ENCODE measurements around the gene PDE11A. TPM values are rescaled to one million over a fixed set of nuclear protein-coding genes. Genes with fewer than 3 reads are reported as not detected.

The PDE11A gene
- total RNA-seq, 4 donors from 2014 or later, result 0.11 to 1.2 (median 0.26) TPM

DNA sequence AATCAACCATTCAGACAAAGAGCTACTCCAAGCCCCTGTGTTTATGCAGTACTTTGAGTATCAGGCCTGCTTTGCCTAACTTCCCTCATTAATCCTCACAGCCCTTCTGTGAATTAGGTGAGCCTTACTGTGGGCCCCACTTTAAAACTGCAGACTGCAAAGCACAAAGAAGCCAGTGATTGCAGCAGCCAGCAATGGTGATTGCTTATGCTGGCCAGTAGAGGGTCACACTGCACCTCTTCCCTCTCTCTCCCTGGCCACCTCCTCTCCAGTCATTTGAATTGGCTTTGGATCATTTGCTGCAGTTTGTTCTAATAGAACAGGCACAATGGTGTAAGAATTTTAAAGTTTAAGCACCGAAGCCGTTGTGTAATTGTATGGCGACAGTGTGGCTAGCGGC lies 450.1 kb downstream of the PDE11A start:
- TF ChIP-seq POLR2A (IDR thresholded peaks at IDR 0.05), result no peak
- TF ChIP-seq, protein P1, sequence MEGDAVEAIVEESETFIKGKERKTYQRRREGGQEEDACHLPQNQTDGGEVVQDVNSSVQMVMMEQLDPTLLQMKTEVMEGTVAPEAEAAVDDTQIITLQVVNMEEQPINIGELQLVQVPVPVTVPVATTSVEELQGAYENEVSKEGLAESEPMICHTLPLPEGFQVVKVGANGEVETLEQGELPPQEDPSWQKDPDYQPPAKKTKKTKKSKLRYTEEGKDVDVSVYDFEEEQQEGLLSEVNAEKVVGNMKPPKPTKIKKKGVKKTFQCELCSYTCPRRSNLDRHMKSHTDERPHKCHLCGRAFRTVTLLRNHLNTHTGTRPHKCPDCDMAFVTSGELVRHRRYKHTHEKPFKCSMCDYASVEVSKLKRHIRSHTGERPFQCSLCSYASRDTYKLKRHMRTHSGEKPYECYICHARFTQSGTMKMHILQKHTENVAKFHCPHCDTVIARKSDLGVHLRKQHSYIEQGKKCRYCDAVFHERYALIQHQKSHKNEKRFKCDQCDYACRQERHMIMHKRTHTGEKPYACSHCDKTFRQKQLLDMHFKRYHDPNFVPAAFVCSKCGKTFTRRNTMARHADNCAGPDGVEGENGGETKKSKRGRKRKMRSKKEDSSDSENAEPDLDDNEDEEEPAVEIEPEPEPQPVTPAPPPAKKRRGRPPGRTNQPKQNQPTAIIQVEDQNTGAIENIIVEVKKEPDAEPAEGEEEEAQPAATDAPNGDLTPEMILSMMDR (IDR thresholded peaks at IDR 0.05), result no peak
- no peak for DNase-seq (ENCODE audit: low spot score in 2 of 2)
- no peak overlapping the region for H3K4me3 ChIP-seq (ENCODE audit: low read depth, poor library complexity, severe bottlenecking)
- intact Hi-C loops (cut with DNase I; ENCODE audit: low total_unique reads), result no loop called here
- WGBS, 2 donors, result 72 to 93% methylated on average over 4 of the region's 4 CpGs

DNA sequence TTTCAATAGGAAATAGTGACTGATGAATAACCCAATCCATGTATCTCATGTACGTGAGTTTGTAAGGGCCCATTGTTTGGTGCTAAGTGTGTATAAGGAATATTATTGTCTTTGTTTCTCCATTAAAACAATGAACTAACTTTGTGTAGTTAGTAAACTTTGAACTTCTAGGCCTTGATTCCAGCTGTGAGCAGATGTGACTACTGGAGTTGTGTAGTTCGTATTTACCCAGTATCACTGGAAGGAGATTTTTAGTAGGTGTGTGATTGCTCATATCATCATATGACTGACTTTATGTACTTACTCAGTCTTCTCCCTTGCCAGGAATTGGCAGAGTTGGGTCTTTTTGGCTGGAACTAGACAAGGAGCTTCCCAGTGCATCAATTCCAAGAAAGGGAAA lies 452.6 kb downstream of the PDE11A start:
- 87 to 95% methylated on average over 2 of the region's 2 CpGs for WGBS, 2 donors
- intact Hi-C loops (cut with DNase I; ENCODE audit: low total_unique reads), result no loop called here

DNA sequence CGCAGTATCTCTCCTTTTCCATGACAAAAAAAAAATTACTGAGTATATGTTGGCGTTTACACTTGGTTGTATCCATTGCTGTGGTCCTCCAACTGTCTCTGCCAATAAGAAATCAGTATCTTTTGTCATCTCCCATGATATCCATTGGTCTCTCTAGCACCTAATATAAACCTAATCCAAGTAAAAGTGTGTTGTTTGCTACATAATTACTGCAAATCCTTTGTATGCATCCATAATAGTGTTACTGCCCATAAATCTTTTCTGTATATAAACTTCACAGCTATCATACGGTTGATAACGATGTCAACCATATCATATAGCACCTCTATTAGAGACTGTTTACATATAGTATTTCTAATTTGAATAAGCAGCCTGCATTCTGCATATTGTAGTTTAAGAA lies 453.1 kb downstream of the PDE11A start:
- intact Hi-C loops (cut with DNase I; ENCODE audit: low total_unique reads), result no loop called here
- 88 to 89% methylated on average over 4 of the region's 4 CpGs for WGBS, 2 donors
- no peak overlapping the region for H3K4me3 ChIP-seq (ENCODE audit: low read depth, poor library complexity, severe bottlenecking)
- no peak for DNase-seq (ENCODE audit: low spot score in 2 of 2)
- no peak for TF ChIP-seq POLR2A (IDR thresholded peaks at IDR 0.05)
- TF ChIP-seq, protein P1 (IDR thresholded peaks at IDR 0.05), result no peak

More for the DNA sequence above, 452.6 kb downstream of the PDE11A start:
- H3K4me3 ChIP-seq (ENCODE audit: low read depth, poor library complexity, severe bottlenecking), result no peak overlapping the region
- no peak for DNase-seq (ENCODE audit: low spot score in 2 of 2)
- no peak for TF ChIP-seq POLR2A (IDR thresholded peaks at IDR 0.05)
- TF ChIP-seq, protein P1 (IDR thresholded peaks at IDR 0.05), result no peak

DNA sequence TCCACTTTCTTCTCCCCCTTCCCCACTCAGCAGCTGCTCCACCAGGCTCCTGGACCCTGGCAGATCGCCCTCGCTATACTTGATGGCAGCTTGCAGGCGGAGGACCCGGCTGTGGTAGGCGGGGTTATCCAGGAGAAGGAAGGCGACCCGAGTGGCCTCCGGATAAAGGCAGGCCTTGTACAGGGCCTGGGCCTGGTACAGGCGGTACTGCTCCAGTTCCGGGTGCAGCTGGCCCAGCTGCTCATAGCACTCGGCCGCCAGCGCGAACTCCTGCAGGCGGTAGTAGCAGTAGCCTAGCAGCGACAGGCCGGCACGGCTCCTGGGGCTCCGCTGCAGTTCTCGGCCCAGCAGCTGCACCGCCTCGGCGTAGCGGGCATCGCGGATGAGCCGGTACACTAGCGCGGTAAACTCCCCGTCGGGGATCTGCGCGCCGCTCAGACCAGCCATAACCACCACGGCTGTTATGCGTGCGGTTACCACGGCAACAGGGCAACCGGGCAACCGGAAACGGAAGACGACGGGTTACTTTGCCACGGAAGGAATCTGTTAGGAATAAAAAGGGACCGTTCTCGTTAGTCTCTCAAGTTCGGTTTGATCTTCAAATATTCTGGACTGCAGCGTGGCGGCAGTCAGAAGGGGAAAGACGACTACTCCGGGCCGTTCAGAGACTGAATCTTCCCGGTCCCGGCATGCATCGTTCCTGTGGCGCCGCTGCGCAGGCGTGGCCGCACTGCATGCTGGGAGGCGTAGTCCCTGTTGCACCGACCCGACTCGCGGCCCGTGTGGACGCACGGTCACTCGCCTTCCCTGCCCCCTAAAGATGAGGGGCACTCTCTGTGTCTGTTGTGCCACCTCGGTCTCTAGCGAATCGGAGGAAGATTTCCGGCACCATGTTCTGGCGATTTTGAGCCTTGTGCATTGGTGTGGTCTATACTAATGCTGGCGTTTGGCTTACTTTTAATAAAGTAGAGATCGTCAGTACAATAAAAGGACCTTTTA lies 454.0 kb downstream of the PDE11A start:
- intact Hi-C loops (cut with DNase I; ENCODE audit: low total_unique reads), result no loop called here
- whole genome bisulfite sequencing, 2 donors, result 5 to 10% methylated on average over 43 to 72 of the region's 76 CpGs
- TF ChIP-seq, protein P1 (IDR thresholded peaks at IDR 0.05), result no peak
- TF ChIP-seq POLR2A (IDR thresholded peaks at IDR 0.05), result no peak

DNA sequence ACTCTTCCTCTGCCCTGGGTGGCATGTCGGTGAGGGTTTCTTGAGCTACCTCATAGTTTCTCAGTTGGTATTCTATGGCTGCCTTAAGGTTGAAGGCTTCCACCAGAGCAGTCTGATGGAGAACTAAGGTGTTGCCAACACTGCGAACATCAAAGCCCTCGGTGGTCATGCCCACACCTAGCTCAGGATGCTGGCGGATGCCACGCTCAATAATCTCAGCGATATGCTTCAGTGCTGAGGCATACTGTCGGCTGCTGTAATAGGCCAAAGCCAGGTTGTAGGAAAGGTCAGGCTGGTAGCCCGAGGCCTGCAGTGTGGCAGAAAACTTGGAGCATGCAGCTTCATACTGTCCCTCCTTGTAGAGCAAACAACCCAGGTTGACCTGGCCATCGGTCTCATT lies 454.7 kb downstream of the PDE11A start:
- intact Hi-C loops (cut with DNase I; ENCODE audit: low total_unique reads), result no loop called here
- WGBS, 2 donors, result 88 to 98% methylated on average over 9 of the region's 9 CpGs

More for the DNA sequence above, 454.0 kb downstream of the PDE11A start:
- peak; percentile 90 to 98 for DNase-seq (ENCODE audit: low spot score in 2 of 2)
- H3K4me3 ChIP-seq (ENCODE audit: low read depth, poor library complexity, severe bottlenecking), result peak overlapping the region; percentile 60

More for the DNA sequence above, 454.7 kb downstream of the PDE11A start:
- no peak for TF ChIP-seq POLR2A (IDR thresholded peaks at IDR 0.05)
- TF ChIP-seq, protein P1 (IDR thresholded peaks at IDR 0.05), result no peak
- peak overlapping the region; percentile 60 for H3K4me3 ChIP-seq (ENCODE audit: low read depth, poor library complexity, severe bottlenecking)
- DNase-seq (ENCODE audit: low spot score in 2 of 2), result no peak

All from lower leg skin (tissue), 4 donors.